Measurements from ENCODE around the gene LYRM1. TPM values are rescaled to one million over a fixed set of nuclear protein-coding genes. Genes with fewer than 3 reads are reported as not detected.
A peak's percentile ranks its signal among the peaks of the same experiment; 100 is the strongest.

Gene LYRM1
- polyA plus RNA-seq, 1 donor = 72.6 TPM

- Histone ChIP-seq H3K4me1 (ENCODE audit: control insufficient read depth, insufficient read depth, low read length) (peaks cover 40% of the 10 kb centered on the region), H3K27ac (ENCODE audit: low read length) (no peak overlapping the region), H3K9me3 (ENCODE audit: control insufficient read depth, low read depth, low read length) (no peaks in the 10 kb centered on the region), H3K4me3 (ENCODE audit: low read length) (no peak overlapping the region), H3K27me3 (ENCODE audit: control insufficient read depth, insufficient read depth, low read length) (no peaks in the 10 kb centered on the region), H3K36me3 (ENCODE audit: control insufficient read depth, insufficient read depth, low read length) (peaks cover 3% of the 10 kb centered on the region)
- DNase-seq = no peak
- no CpG with 5 or more reads among the region's 2 CpGs for WGBS (ENCODE audit: insufficient coverage, low lambda C conversion rate)
These were observed 30.3 kb upstream of the LYRM1 start for GRCh38 chr16:20870122-20870820.

- Histone ChIP-seq H3K4me1 (ENCODE audit: control insufficient read depth, insufficient read depth, low read length) (peaks cover 41% of the 10 kb centered on the region), H3K27ac (ENCODE audit: low read length) (no peak overlapping the region), H3K4me3 (ENCODE audit: low read length) (no peak overlapping the region), H3K9me3 (ENCODE audit: control insufficient read depth, low read depth, low read length) (no peaks in the 10 kb centered on the region), H3K27me3 (ENCODE audit: control insufficient read depth, insufficient read depth, low read length) (no peaks in the 10 kb centered on the region), H3K36me3 (ENCODE audit: control insufficient read depth, insufficient read depth, low read length) (peaks cover 3% of the 10 kb centered on the region)
- no CpG with 5 or more reads among the region's 2 CpGs for WGBS (ENCODE audit: insufficient coverage, low lambda C conversion rate)
- DNase-seq = no peak
These were observed 29.3 kb upstream of the LYRM1 start for GRCh38 chr16:20871258-20871657.

- H3K4me3 ChIP-seq (ENCODE audit: low read length) = no peak overlapping the region
- DNase-seq = no peak
- peaks cover 44% of the 10 kb centered on the region for H3K4me1 ChIP-seq (ENCODE audit: control insufficient read depth, insufficient read depth, low read length)
- H3K27ac ChIP-seq (ENCODE audit: low read length) = peak overlapping the region; percentile 43
- no peaks in the 10 kb centered on the region for H3K27me3 ChIP-seq (ENCODE audit: control insufficient read depth, insufficient read depth, low read length)
- H3K9me3 ChIP-seq (ENCODE audit: control insufficient read depth, low read depth, low read length) = no peaks in the 10 kb centered on the region
- 83% methylated on average over 3 of the region's 9 CpGs for WGBS (ENCODE audit: insufficient coverage, low lambda C conversion rate)
- H3K36me3 ChIP-seq (ENCODE audit: control insufficient read depth, insufficient read depth, low read length) = peaks cover 3% of the 10 kb centered on the region
These were observed 28.4 kb upstream of the LYRM1 start for GRCh38 chr16:20871941-20872815.

- Histone ChIP-seq H3K4me1 (ENCODE audit: control insufficient read depth, insufficient read depth, low read length) (peaks cover 56% of the 10 kb centered on the region), H3K27ac (ENCODE audit: low read length) (peak overlapping the region; percentile 43), H3K36me3 (ENCODE audit: control insufficient read depth, insufficient read depth, low read length) (peaks cover 3% of the 10 kb centered on the region), H3K27me3 (ENCODE audit: control insufficient read depth, insufficient read depth, low read length) (no peaks in the 10 kb centered on the region), H3K4me3 (ENCODE audit: low read length) (no peak overlapping the region), H3K9me3 (ENCODE audit: control insufficient read depth, low read depth, low read length) (no peaks in the 10 kb centered on the region)
- WGBS (ENCODE audit: insufficient coverage, low lambda C conversion rate) = no CpG with 5 or more reads among the region's 3 CpGs
- DNase-seq = peak; percentile 19 to 42
These were observed 27.2 kb upstream of the LYRM1 start for GRCh38 chr16:20873331-20873730.

- no peaks in the 10 kb centered on the region for H3K9me3 ChIP-seq (ENCODE audit: control insufficient read depth, low read depth, low read length)
- peak overlapping the region; percentile 43 for H3K27ac ChIP-seq (ENCODE audit: low read length)
- H3K4me1 ChIP-seq (ENCODE audit: control insufficient read depth, insufficient read depth, low read length) = peaks cover 58% of the 10 kb centered on the region
- no peak overlapping the region for H3K4me3 ChIP-seq (ENCODE audit: low read length)
- no peaks in the 10 kb centered on the region for H3K36me3 ChIP-seq (ENCODE audit: control insufficient read depth, insufficient read depth, low read length)
- DNase-seq = no peak
- WGBS (ENCODE audit: insufficient coverage, low lambda C conversion rate) = 80% methylated on average over 1 of the region's 4 CpGs
- no peaks in the 10 kb centered on the region for H3K27me3 ChIP-seq (ENCODE audit: control insufficient read depth, insufficient read depth, low read length)
These were observed 26.4 kb upstream of the LYRM1 start for GRCh38 chr16:20874088-20874581.

GRCh38 chr16:20875355-20875650 lies 25.3 kb upstream of the LYRM1 start:
- peak overlapping the region; percentile 43 for H3K27ac ChIP-seq (ENCODE audit: low read length)
- no peaks in the 10 kb centered on the region for H3K27me3 ChIP-seq (ENCODE audit: control insufficient read depth, insufficient read depth, low read length)
- WGBS (ENCODE audit: insufficient coverage, low lambda C conversion rate) = no CpG with 5 or more reads among the region's 1 CpG
- H3K9me3 ChIP-seq (ENCODE audit: control insufficient read depth, low read depth, low read length) = no peaks in the 10 kb centered on the region
- H3K4me3 ChIP-seq (ENCODE audit: low read length) = no peak overlapping the region
- DNase-seq = peak in 1 of 2 donors; percentile 38
- no peaks in the 10 kb centered on the region for H3K36me3 ChIP-seq (ENCODE audit: control insufficient read depth, insufficient read depth, low read length)
- peaks cover 59% of the 10 kb centered on the region for H3K4me1 ChIP-seq (ENCODE audit: control insufficient read depth, insufficient read depth, low read length)

- no peaks in the 10 kb centered on the region for H3K27me3 ChIP-seq (ENCODE audit: control insufficient read depth, insufficient read depth, low read length)
- peak overlapping the region; percentile 64 for H3K27ac ChIP-seq (ENCODE audit: low read length)
- H3K4me1 ChIP-seq (ENCODE audit: control insufficient read depth, insufficient read depth, low read length) = peaks cover 51% of the 10 kb centered on the region
- WGBS (ENCODE audit: insufficient coverage, low lambda C conversion rate) = no CpG with 5 or more reads among the region's 5 CpGs
- no peaks in the 10 kb centered on the region for H3K9me3 ChIP-seq (ENCODE audit: control insufficient read depth, low read depth, low read length)
- no peak overlapping the region for H3K4me3 ChIP-seq (ENCODE audit: low read length)
- DNase-seq = peak; percentile 89 to 95
- H3K36me3 ChIP-seq (ENCODE audit: control insufficient read depth, insufficient read depth, low read length) = no peaks in the 10 kb centered on the region
These were observed 21.9 kb upstream of the LYRM1 start for GRCh38 chr16:20878682-20879147.

GRCh38 chr16:20879175-20880040 lies 21.2 kb upstream of the LYRM1 start:
- 52% methylated on average over 2 of the region's 7 CpGs for WGBS (ENCODE audit: insufficient coverage, low lambda C conversion rate)
- no peak overlapping the region for H3K4me3 ChIP-seq (ENCODE audit: low read length)
- no peaks in the 10 kb centered on the region for H3K9me3 ChIP-seq (ENCODE audit: control insufficient read depth, low read depth, low read length)
- H3K27ac ChIP-seq (ENCODE audit: low read length) = peak overlapping the region; percentile 64
- no peaks in the 10 kb centered on the region for H3K36me3 ChIP-seq (ENCODE audit: control insufficient read depth, insufficient read depth, low read length)
- no peaks in the 10 kb centered on the region for H3K27me3 ChIP-seq (ENCODE audit: control insufficient read depth, insufficient read depth, low read length)
- H3K4me1 ChIP-seq (ENCODE audit: control insufficient read depth, insufficient read depth, low read length) = peaks cover 49% of the 10 kb centered on the region
- peak in 1 of 2 donors; percentile 78 for DNase-seq

- H3K27me3 ChIP-seq (ENCODE audit: control insufficient read depth, insufficient read depth, low read length) = no peaks in the 10 kb centered on the region
- H3K36me3 ChIP-seq (ENCODE audit: control insufficient read depth, insufficient read depth, low read length) = peaks cover 2% of the 10 kb centered on the region
- H3K4me3 ChIP-seq (ENCODE audit: low read length) = no peak overlapping the region
- DNase-seq = no peak
- H3K9me3 ChIP-seq (ENCODE audit: control insufficient read depth, low read depth, low read length) = no peaks in the 10 kb centered on the region
- H3K4me1 ChIP-seq (ENCODE audit: control insufficient read depth, insufficient read depth, low read length) = peaks cover 57% of the 10 kb centered on the region
- H3K27ac ChIP-seq (ENCODE audit: low read length) = peak overlapping the region; percentile 64
- 43% methylated on average over 1 of the region's 3 CpGs for WGBS (ENCODE audit: insufficient coverage, low lambda C conversion rate)
These were observed 19.6 kb upstream of the LYRM1 start for GRCh38 chr16:20880867-20881502.

All from large intestine (tissue), 3 donors.